Kidney capillary endothelial cell (primary cell): Measurements from ENCODE around the gene COASY.
A peak's percentile ranks its signal among the peaks of the same experiment; 100 is the strongest.
"Not testable (repeated sequence)": the region's sequence is repeated elsewhere in the genome, so short reads cannot be mapped to it uniquely, and the experiment has no call there.

Experiments used
- DNase-seq: peaks from one replicate; pipeline ENCODE4 v3.0.0-alpha.2; 2018; ENCODE audit warnings: low spot score

COASY gene

DNA sequence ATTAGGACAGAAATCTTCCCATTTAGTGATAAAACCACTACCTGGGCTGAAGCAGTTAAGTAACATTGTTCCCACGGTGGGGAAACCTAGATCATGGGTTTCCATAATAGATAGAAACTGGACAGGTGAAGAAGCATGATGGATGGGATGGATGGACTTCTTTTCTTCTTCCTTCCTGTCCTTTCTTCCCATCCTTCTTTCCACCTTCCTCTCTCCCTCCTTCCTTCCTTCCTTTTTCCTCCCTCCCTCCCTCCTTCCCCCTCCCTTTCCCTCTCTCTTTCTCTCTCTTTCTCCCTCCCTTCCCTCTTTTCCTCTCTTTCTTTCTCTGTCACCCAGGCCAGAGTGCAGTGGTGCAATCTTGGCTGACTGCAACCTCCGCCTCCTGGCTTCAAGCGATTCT lies 12.5 kb downstream of the COASY start:
- DNase-seq = no peak

DNA sequence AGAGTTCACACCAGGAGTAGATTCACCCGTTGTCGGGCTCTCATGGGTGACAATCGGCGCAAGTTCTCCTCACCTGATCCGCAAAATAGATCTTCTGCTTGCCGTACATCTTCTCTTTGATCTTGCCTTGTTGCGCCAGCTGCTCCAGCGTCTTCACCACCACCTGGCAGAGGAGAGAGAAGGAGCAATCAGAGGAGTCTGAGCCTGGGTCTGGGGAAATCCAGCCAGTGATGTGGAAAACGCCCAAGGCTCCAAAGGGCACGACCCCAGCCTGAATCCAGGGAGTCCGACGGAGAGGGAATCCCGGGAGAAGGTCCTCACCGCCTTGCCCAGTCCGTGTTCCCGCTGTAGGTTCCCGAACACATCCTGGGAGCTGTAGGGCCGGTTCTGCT lies 15.2 kb downstream of the COASY start:
- DNase-seq = no peak

DNA sequence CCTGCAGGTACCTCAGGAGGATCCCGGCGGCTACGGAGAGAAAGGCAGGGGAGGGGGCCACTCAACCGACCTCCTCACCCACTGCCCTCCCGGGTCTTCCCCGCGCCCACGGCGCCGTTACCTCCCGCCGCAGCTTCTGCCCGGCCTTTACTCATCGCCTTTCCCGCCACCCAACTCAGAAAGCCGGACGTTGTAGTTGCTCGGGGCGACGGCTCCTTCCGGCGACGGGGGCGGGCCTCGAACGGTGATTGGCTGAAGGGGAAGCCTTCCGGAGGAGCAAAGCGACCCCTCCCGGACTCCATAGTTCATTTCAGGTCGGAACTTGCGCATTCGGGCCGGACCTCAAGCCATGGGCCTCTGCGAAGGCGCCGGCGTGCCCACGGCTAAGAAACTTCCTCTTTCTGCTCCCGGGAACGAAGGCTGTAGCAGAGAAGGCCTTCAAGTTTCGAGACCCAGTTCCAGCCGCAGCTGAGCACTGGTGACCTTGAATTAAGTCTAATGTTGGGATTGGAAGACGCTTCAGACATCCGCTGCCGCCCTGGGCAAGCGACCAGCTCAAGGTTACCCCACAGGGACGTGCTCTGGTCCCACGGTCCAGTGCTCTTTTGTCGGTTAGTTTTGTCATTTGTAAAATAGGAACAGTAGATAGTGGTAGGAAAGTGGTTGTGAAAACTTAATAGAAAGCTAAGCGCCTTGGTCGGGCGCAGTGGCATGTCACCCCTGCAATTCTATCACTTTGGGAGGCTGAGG lies 15.8 kb downstream of the COASY start, which contains the start of gene PSMC3IP:
Gene PSMC3IP, minus strand, starts transcription at position 198 of the 750 bp plus-strand sequence. Its CDS starts 43 bp downstream, at position 155.
- peak; percentile 94 for DNase-seq

DNA sequence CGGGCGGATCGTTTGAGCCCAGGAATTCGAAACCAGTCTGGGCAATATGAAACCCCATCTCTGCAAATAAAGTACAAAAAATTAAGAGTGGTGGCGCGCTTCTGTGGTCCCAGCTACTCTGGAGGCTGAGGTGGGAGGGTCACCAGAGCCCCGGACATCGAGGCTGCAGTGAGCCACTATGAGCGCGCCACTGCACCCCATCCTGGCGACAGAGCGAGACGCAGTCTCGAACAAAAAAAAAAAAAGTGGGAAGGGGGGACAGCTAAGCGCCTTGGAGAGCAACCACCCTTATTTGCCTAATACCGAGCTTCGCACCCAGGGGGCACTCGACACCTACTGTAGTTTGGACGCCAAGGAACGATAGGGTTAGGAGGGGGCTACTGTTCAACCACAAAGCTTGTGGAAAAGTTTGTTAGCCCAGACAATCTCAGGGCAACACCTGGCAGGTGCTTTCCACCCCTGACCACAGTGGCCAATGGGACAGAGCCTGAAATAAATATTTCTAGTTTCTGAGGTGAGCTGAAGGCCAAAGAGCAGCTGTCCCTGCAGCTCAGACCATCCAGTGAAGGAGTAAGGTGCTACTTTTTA lies 16.4 kb downstream of the COASY start:
- no peak for DNase-seq

DNA sequence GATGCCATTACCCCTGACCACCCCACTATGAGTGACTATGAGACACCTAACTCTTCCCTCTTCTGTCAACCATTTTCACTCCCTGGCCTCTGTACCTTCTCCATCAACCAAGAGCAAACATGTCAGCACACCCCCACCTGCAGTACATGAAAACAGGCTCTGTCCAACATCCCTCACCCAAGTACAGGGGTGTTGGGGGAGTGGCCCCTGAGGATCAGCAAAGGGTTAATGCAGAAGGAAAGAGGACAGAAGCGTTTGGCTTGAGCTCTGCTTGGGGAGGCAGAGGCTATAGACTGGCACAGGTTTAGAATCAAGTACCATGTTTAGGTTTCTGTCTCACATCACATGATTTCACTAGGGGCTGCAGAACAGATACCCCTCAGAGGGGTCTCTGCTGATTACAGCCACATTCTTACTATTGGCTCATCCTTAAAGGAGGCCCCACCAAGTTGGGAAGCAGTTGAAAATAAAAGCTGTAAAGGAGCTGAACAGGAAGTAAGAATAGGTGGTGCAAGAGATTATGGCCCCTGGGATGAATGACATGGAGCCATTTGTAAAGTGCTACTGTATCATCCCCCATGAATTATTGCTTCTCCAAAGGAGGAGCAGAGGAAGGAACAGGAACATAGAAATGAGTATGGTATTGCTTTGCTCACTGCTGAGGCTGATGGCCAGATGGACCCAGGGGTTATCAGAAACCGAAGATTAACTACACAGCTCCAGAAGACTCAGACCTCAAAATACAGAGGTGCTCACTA lies 18.0 kb downstream of the COASY start:
- no peak for DNase-seq

DNA sequence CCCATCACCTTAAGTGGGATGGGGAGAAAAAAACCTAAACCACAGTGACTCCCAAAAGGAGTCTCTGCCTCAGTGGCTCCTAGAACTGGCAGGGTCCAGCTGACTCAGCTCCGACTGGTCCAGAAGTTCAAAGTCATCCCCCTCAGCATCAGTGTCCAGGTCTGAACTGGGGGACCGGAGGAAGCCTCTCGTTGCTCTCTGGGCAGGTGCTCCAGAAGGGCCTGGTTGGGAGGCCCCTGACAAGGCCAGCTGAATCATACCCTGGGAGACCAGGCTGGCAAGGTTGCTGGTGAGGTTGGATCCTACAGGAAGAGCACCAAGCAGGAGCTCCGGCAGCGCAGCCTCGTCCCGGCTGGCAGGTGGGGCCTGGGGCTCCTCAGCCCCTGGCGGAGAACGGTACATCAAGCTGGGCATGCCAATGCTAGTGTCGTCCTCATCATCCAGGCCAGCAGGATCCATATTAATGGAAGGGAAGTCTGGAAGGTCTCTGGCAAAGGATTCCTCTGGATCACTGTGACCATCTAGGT lies 19.9 kb downstream of the COASY start:
- no peak for DNase-seq

DNA sequence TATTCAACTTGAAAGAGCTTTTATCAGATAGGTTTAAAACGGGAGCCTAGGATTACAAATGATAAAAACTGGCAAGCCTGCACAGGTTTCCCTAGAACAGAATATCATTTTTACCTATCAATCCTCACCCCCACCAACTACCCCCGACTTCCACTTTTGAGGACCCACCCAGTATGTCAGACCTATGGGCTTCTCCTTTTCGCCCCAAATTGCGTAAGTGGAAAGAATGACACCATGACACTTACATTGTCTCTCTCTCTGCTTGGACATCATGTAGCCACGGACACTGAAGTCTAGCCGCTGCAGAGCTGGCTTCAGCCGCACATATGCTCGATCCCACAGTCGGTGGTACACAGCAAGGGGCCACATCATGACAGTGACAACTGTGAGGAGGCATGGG lies 22.9 kb downstream of the COASY start:
- no peak for DNase-seq

DNA sequence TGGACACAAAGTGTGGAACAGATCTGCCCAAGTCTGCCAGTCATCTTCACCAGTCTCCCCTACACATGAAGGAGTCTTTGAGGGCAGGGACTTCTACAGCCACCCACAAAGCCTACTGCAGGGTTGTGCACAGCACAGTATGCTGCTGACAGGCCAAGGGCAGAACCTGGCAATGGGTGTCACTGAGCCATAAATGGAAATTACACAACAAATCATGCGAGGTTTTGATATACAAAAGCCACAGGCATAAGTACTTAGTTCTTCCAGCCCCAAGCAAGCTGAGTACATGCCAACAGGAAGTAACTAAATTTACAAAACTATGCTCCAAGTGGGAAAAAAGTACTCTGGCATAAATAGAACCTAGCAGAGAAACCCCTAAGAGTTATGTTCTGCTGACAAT lies 23.4 kb downstream of the COASY start:
- no peak for DNase-seq

DNA sequence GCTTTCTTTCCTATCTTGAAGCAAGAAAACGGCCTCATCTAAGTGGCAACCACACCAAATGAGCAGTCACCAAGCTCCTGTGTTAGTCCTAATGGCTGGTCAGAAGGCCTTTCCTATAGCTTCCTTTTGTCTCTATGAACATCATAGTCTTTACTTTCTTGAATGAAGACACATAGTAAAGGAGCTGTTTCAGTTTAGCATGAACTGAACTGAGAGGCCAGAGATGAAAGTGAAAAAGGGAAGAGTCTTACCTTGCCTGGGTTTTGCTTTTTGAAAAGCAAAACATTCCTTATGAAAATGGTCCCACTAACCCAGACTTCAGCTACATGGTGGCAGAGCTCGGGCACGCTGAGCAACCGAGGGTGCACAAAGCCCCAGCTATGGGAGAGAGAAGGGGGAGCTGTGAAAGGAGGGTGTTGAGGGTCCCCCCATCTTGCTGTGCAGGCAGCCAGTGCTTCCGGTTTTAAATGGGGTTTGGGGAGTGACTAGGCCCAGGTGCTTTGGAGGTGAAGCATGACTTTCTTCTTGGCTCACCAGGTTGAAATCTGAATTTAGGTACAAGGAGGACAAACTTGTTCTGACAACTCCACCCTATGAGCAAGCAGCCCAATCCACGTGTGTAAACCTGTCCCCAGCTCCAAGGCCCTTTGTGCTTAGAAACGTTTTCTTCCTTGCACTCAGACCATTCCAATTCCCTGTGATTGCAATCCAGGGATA lies 24.7 kb downstream of the COASY start:
- no peak for DNase-seq

DNA sequence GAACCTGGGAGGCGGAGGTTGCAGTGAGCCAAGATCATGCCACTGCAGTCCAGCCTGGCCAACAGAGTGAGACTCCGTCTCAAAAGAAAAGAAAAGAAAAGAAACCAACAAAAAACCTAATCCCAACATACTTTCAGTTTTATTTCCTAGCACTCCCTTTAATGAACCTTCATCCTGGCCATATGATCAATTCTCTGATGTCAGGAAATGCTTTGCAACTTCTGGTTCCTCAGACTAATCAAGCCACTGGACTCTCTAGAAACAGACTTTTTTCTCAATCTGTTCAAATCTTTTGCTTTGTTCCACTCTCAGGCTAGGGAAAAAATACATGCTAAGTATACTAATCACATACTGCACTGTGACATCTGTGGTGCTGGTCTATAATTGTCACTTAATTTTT lies 28.9 kb downstream of the COASY start:
- no peak for DNase-seq

DNA sequence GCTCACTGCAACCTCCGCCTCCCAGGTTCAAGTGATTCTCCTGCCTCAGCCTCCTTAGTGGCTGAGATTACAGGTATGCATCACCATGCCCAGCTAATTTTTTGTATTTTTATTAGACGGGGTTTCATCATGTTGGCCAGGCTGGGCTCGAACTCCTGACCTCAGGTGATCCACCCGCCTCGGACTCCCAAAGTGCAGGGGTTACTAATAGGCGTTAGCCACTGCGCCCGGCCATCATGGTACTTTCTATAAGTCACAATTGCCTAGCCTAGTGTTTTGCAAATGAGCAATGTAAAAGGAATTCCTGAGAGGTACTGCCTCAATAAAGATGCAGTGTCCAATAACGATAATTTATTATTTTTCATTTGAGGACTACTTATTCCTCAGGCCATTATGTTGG lies 29.5 kb downstream of the COASY start:
- no peak for DNase-seq

DNA sequence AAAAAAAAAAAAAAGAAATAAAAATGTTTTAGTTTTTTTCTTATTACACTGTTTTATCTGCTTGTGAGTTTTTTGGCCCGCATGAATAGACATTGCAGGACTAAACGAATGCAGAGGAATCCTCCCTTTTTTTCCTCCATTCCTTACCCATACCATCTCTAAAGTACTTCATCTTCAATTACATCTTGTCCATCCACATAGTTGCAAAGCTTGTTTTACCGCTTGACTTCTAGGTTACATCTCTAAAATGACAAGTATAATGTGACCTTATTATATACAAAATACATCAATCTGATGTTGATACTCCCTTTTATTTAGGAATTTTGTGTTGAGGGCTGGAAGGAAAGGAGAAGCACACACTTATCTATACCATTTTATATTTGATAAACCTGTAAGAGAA lies 34.4 kb downstream of the COASY start:
- no peak for DNase-seq

DNA sequence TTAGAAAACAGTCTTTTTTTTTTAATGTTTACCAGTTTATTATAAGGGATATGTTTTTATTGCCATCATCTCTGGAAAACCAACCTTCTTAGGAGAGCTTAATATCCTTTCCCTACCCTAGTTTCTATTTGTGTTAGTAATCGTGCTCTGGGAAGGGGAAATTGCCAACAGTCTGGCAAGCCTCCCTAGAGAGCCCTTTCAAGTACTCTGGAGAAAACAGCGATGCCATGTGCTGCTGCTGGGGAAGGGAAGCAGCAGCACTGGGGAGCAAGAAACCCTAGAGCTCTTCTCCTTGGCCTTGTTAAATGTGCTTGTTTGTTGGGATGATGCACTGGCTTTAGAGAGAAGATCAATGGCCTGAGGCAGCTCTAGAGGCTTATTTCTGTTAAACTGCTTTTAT lies 37.0 kb downstream of the COASY start:
- DNase-seq = no peak

DNA sequence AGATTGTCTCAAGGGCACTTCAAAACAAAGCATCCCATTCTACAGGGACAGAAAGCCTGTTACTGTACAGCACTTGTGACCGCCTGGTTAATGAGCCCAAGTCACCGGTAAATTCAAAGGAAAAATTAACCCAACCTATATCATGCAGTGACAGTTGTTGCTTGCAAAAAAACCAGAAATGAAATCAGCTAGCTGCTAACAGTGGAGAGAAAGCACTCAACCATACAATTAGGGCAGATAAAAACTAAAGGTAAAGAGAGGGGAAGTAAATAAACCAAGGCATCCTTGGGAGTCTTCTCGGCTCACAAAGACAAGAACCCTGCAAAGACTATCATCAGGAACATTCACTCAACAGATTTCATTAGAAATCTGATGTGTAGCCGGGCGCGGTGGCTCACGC lies 41.4 kb downstream of the COASY start:
- DNase-seq = no peak

DNA sequence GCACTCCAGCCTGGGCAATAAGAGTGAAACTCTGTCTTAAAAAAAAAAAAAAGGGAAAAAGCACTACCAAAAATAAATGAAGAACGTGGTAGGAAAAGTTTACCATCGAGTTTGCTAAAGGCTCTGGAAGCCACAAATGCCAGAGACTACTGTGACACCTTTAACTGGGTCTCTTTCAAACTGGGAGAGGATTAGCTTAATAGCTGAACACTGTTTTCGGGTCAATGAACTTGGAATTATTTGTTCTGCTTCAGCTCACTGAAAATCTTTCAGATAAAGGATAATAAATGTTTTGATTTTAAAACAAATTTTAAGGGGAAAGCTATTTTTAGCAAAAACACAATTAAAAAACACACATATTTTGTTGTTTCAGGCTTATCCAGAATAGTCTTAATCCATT lies 45.8 kb downstream of the COASY start:
- no peak for DNase-seq

DNA sequence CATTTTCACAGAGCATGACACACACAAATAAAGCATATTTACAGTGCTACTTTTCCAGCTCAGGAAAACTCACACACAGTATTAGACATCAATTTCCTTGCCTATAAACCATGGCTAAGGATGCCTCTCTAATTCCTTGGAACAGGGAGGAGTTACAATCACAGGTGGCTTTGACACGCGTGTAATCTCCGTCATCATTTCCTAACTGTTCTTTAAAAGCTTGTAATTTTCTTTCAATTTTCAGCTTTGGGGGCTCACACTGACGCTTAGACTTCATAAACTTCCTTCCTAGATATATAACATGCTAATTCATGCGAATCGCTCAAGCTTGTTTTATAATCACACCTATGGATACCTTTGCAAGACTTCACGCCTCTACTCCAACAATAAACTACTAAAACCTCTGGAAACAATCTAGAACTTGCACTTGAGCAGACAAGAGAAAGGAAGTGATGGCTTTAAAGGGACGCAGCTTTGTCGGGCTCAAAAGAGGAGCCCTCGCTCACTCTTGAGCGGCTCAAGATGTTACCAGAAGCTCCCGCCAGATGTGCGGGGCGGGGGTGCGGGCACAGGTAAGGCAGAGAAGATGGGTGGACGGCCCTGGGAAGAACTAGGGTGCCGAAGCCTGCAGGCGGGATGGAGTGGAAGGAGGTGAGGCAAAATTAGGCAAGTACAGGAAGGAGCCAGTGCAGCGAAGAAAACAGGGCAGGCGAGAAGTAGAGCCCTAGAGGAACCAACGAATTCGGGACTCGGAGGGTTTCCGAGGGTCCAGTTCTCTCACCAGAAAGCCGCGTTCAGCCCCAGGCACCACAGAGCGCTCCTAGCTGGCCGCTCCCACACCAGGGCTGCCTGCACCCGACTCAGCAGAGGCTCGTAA lies 46.6 kb downstream of the COASY start:
- no peak for DNase-seq

DNA sequence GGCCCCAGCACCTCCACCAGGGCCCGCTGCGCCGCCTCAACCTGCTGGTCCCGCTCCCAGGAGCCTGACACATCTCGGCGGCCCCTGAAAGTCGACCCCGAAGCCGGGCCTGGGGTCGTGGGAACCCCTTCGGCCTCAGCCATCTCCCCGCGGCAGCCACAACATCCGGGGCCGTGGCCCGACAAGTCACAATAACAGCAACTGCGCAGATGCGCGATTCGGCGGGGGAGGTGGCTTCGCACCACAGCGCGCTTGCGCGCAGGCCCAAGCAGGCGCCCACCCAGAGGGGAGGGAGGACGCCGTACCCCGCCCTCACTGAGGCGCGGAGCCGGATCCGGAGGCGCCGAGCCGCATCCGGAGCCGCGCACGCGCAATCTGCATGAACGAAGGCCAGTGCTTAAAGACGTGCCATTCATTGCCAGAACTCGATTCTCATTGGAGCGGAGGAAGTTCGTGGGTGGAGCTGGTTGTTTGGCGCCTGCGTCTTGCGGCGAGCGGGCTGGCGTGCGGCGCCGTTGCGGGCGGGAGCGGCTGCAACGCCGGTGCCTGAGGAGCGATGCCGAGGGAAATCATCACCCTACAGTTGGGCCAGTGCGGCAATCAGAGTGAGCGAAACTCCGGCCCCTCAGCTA lies 47.4 kb downstream of the COASY start, which contains the start of the genes RETREG3 and TUBG1:
Gene RETREG3, minus strand, starts transcription at position 193 of the 632 bp plus-strand sequence. Its CDS starts 50 bp downstream, at position 143.
Gene TUBG1, plus strand, starts transcription at position 502 of the 632 bp plus-strand sequence. Its CDS starts 55 bp downstream, at position 557.
- peak; percentile 98 for DNase-seq

DNA sequence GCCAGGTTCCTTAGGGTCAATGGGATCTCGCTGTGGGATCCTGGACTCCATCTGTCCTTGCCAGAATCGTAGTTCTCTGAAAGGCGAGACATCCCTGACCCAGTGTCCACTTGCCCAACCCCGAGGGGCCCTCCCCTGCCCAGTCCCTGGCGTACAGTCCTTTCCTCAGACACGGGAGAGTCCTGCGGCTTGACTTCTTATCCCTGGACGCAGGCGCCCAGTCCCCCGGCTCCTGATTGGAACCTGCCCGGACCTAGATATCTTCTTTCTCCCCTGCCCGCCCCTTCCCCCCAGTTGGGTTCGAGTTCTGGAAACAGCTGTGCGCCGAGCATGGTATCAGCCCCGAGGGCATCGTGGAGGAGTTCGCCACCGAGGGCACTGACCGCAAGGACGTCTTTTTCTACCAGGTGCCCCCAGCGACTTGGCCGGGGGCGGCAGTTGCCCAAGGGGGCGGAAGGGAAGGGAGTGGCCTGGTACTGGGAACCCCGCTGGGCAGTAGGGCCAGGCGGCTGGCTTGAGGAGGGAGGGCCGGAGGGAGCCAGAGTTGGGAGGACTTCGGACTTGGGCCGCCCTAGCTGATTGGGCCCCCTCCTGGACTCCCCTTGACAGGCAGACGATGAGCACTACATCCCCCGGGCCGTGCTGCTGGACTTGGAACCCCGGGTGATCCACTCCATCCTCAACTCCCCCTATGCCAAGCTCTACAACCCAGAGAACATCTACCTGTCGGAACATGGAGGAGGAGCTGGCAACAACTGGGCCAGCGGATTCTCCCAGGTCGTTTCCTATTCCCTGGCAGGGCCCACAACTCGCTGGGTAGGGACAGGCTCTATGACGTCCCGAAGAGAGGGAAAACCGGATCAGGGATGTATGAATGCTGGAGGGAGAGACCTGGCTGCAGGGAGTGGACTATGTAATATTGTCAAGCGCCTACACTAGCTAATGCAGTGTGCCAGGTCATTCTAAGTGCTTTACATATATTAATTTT lies 48.2 kb downstream of the COASY start:
- DNase-seq = not testable (repeated sequence)

DNA sequence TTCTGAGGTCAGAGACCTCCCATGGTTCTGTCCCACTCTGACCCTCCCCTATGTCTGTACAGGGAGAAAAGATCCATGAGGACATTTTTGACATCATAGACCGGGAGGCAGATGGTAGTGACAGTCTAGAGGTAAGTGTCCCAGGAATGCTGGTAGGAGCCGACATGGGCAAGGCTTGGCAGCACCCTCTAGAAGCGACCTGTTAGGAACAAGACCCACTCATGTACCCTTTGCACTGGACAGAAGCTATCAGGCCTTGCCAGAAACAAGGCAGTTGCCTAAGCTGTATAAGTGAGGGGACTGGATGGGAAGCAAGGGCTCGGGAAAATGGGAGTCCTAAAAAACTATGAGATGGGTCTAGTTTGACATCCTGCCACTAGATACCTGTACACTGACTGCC lies 50.1 kb downstream of the COASY start:
- no peak for DNase-seq
